Skeletal muscle tissue (tissue), 4 donors: ENCODE measurements around the gene PUS3. TPM values are rescaled to one million over a fixed set of nuclear protein-coding genes. Genes with fewer than 3 reads are reported as not detected.

Experiments
- H3K27ac ChIP-seq: one replicate; pipeline ENCODE4 v1.7.0; 2013; ENCODE audit warnings: mild to moderate bottlenecking, low read depth, low read length, inconsistent platforms
- H3K27me3 ChIP-seq, 3 donors: one replicate each; pipeline ENCODE4 v1.7.0; 2013; ENCODE audit warnings: low read length in 3 of 3; ENCODE audit not compliant: control insufficient read depth in 3 of 3, insufficient read depth in 3 of 3
- H3K36me3 ChIP-seq, 3 donors: one replicate each; pipeline ENCODE4 v1.7.0; 2013; ENCODE audit warnings: low read length in 3 of 3; ENCODE audit not compliant: control insufficient read depth in 3 of 3, insufficient read depth in 3 of 3
- H3K4me1 ChIP-seq, 3 donors: one replicate each; pipeline ENCODE4 v1.7.0; 2013; ENCODE audit warnings: low read length in 3 of 3, mild to moderate bottlenecking in 3 of 3; ENCODE audit not compliant: control insufficient read depth in 3 of 3, insufficient read depth in 3 of 3
- H3K4me3 ChIP-seq, 3 donors: one replicate each; pipeline ENCODE4 v1.7.0; 2013; ENCODE audit warnings: low read length in 3 of 3
- H3K9ac ChIP-seq, 3 donors: one replicate each; pipeline ENCODE4 v1.7.0; 2013; ENCODE audit warnings: low read length in 3 of 3, mild to moderate bottlenecking in 3 of 3, moderate library complexity in 2 of 3, low read depth in 1 of 3
- H3K9me3 ChIP-seq, 3 donors: one replicate each; pipeline ENCODE4 v1.7.0; 2013; ENCODE audit warnings: low read length in 3 of 3; ENCODE audit not compliant: control insufficient read depth in 3 of 3
- total RNA-seq: library from RNA; depleted of rRNA; stranded (reverse); fragments of >200 nt; gene quantifications from one replicate; pipeline ENCODE4 v1.2.3, GENCODE V29; 2014
- donor health status: Osteomylitis.

The PUS3 gene
- total RNA-seq, 1 donor from 2014 or later = 8.4 TPM

DNA sequence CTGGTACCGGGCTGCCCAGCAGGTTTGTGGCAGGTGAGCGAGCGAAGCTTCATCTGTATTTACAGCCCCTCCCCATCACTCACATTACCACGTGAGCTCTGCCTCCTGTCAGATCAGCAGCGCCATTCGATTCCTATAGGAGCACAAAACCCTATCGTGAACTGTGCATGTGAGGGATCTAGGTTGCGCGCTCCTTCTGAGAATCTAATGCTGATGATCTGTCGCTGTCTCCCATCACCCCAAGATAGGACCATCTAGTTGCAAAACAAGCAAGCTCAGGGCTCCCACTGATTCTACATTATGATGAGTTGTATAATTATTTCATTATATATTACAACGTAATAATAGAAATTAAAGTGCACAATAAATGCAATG lies 27.1 kb upstream of the PUS3 start:
- no peak overlapping the region for H3K9ac ChIP-seq
- H3K27me3 ChIP-seq = peaks cover 0 to 2% (median 0%) of the 10 kb centered on the region in 3 donors
- no peak overlapping the region for H3K4me3 ChIP-seq
- no peaks in the 10 kb centered on the region for H3K9me3 ChIP-seq
- H3K4me1 ChIP-seq = no peaks in the 10 kb centered on the region
- no peaks in the 10 kb centered on the region for H3K36me3 ChIP-seq
- no peak overlapping the region for H3K27ac ChIP-seq

DNA sequence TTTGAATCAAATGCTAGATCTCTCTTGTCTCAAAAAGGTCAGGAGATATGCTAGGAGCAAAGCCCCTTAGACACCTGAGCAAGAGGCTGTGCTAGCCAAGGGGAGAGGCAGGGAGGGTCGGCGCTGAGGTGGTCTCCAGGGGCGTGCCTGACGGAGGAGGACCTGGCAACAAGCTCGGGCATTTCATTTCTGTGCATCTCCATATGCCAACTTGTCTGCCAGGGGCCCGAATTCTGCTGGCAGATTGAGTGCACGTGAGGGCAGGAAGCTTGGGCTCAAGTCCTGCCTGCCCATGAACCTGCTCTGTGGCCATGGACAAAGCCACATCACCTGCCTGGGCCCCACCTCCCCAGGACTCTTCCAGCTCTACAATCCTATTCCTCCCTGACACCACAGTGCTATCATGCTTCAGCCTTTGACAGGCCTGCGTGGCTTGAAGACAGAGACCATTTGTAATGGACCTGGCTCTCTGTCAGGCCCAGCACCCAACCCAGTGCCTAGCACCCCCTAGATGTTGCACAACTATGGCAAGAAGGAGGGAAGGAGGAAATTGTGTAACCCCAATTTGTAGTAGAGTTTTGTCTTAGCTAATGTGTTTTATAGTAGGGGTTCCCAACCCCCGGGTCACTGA lies 26.6 kb upstream of the PUS3 start:
- peaks cover 0 to 2% (median 0%) of the 10 kb centered on the region in 3 donors for H3K27me3 ChIP-seq
- H3K4me1 ChIP-seq = no peaks in the 10 kb centered on the region
- no peak overlapping the region for H3K9ac ChIP-seq
- no peaks in the 10 kb centered on the region for H3K36me3 ChIP-seq
- H3K4me3 ChIP-seq = no peak overlapping the region
- no peak overlapping the region for H3K27ac ChIP-seq
- H3K9me3 ChIP-seq = no peaks in the 10 kb centered on the region

- H3K36me3 ChIP-seq = no peaks in the 10 kb centered on the region
- H3K4me3 ChIP-seq = no peak overlapping the region
- no peaks in the 10 kb centered on the region for H3K4me1 ChIP-seq
- no peak overlapping the region for H3K9ac ChIP-seq
- no peak overlapping the region for H3K27ac ChIP-seq
- H3K27me3 ChIP-seq = peaks cover 0 to 2% (median 0%) of the 10 kb centered on the region in 3 donors
- no peaks in the 10 kb centered on the region for H3K9me3 ChIP-seq
Measured at GRCh38 chr11:125926682-125927081, 23.7 kb upstream of the PUS3 start.

DNA sequence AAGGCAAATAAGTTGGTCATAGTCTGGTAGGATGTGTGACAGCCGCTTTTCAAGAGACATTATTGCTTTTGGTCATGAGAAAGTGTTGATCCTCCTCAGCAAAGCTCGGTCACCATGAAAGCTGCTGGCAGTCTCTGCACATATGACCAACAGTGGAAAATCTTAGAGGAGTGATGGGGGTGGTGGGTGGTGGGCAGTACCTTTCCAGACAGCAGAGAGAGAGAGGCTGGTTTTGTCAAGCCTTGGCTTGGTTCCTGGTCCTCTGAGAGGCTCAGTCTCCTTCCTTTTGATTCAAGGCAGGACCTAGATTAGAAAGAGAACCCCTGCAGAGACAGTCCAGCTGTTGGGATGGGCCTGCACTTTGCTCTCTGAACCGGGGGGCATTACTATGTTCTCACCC lies 22.8 kb upstream of the PUS3 start:
- no peaks in the 10 kb centered on the region for H3K4me1 ChIP-seq
- H3K27me3 ChIP-seq = peaks cover 0 to 2% (median 0%) of the 10 kb centered on the region in 3 donors
- H3K9ac ChIP-seq = no peak overlapping the region
- no peaks in the 10 kb centered on the region for H3K36me3 ChIP-seq
- H3K9me3 ChIP-seq = no peaks in the 10 kb centered on the region
- H3K4me3 ChIP-seq = no peak overlapping the region
- no peak overlapping the region for H3K27ac ChIP-seq

DNA sequence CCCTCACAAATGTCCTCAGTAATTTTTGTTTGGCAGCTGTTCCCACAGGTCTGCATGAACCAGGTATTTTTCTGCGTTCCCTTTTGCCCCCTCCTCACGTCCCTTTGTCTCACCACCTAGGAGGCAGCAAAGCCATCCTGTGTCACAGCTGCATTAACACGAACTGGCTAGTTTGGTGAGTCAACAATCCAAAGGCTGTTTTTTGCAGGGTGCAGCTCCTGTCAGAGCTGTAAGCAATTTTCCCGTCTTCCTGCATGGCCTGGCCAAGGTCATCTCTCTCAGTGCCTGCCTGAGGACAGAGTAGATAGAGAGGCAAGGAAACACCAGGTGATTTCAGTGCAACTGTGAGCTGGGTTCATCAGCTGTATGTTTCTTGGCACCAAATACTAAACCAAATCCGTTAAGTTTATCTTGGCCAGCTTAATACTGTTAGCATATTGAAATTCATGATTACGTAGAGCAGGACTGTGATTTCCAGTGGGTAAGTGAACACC lies 22.3 kb upstream of the PUS3 start:
- H3K4me1 ChIP-seq = no peaks in the 10 kb centered on the region
- no peaks in the 10 kb centered on the region for H3K36me3 ChIP-seq
- no peak overlapping the region for H3K27ac ChIP-seq
- H3K27me3 ChIP-seq = peaks cover 0 to 5% (median 0%) of the 10 kb centered on the region in 3 donors
- no peak overlapping the region for H3K9ac ChIP-seq
- H3K9me3 ChIP-seq = no peaks in the 10 kb centered on the region
- no peak overlapping the region for H3K4me3 ChIP-seq

GRCh38 chr11:125924384-125925007 lies 21.5 kb upstream of the PUS3 start:
- peaks cover 0 to 3% (median 2%) of the 10 kb centered on the region in 3 donors for H3K27me3 ChIP-seq

GRCh38 chr11:125923633-125924032 lies 20.6 kb upstream of the PUS3 start:
- H3K9ac ChIP-seq = no peak overlapping the region
- no peaks in the 10 kb centered on the region for H3K36me3 ChIP-seq
- H3K4me1 ChIP-seq = no peaks in the 10 kb centered on the region
- H3K4me3 ChIP-seq = no peak overlapping the region
- H3K9me3 ChIP-seq = no peaks in the 10 kb centered on the region
- peaks cover 0 to 7% (median 3%) of the 10 kb centered on the region in 3 donors for H3K27me3 ChIP-seq
- H3K27ac ChIP-seq = no peak overlapping the region

More at GRCh38 chr11:125924384-125925007, 21.5 kb upstream of the PUS3 start:
- Histone ChIP-seq H3K36me3 (no peaks in the 10 kb centered on the region), H3K4me3 (no peak overlapping the region), H3K27ac (no peak overlapping the region), H3K9ac (no peak overlapping the region), H3K9me3 (no peaks in the 10 kb centered on the region), H3K4me1 (no peaks in the 10 kb centered on the region)

DNA sequence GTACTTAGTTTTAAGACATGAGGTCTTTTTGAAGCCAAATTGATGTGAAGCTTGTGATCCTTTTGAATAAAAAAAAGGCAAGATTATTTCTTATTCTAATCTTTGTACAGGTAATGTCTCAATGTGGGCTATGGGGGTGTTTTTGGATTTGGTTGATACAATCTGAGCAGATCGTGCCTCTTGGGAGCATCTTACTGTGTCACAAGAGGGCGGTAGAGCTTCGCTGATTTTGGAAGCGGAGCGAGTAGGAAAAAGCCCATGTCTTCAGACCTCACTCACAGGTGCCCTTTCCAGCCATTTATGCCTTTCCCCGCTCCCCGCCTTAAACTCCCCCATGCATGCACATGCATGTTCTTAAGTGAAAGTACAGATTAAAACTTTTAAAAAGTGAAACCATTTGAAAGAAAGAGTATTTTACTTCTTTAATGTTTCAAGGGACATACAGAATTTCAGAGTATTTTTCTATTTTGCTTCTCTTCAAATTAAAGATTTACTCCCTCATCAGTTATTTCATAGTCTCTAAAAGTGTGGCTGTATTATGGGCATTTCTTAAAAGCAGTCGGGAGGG lies 20.1 kb upstream of the PUS3 start:
- Histone ChIP-seq H3K27ac (no peak overlapping the region), H3K4me1 (no peaks in the 10 kb centered on the region), H3K9ac (no peak overlapping the region), H3K36me3 (no peaks in the 10 kb centered on the region), H3K4me3 (no peak overlapping the region), H3K9me3 (no peaks in the 10 kb centered on the region), H3K27me3 (peaks cover 0 to 10% (median 7%) of the 10 kb centered on the region in 3 donors)

DNA sequence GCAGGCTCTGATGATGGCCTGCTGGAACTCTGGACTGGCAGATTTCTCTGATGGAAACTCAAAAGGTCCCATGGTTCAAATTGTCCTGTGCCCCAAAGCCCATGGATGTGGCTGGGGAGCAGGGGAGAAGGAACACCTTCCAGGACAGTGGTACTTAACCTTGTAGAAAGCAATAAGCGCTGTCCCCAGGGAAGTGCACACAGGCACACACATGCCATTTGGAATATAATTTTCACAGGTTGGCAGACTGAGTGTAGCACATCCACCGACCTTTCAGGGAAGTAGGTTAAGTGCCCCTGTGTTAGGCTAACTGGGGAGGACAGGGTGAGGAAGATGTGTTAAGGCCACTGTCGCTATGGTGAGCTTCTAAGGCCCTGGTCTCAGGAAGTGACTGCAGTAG lies 19.1 kb upstream of the PUS3 start:
- H3K36me3 ChIP-seq = no peaks in the 10 kb centered on the region
- no peak overlapping the region for H3K4me3 ChIP-seq
- H3K9ac ChIP-seq = no peak overlapping the region
- H3K4me1 ChIP-seq = no peaks in the 10 kb centered on the region
- H3K9me3 ChIP-seq = no peaks in the 10 kb centered on the region
- no peak overlapping the region for H3K27ac ChIP-seq
- peaks cover under 1 to 10% (median 9%) of the 10 kb centered on the region in 3 donors for H3K27me3 ChIP-seq

GRCh38 chr11:125921042-125921441 lies 18.0 kb upstream of the PUS3 start:
- no peak overlapping the region for H3K9ac ChIP-seq
- H3K36me3 ChIP-seq = no peaks in the 10 kb centered on the region
- no peak overlapping the region for H3K27ac ChIP-seq
- H3K4me1 ChIP-seq = no peaks in the 10 kb centered on the region
- H3K4me3 ChIP-seq = no peak overlapping the region
- no peaks in the 10 kb centered on the region for H3K9me3 ChIP-seq
- H3K27me3 ChIP-seq = peaks cover 5 to 15% (median 14%) of the 10 kb centered on the region in 3 donors
